LNCaP clone FGC (cell line): ENCODE results near the gene SMAD7.

Source experiments
- DNase-seq: peaks from one replicate; pipeline ENCODE4 v3.0.0-alpha.2; 2011; ENCODE audit warnings: low read depth
- H3K4me3 ChIP-seq: 2 replicates; pipeline ENCODE4 v1.5.1; 2011; ENCODE audit warnings: mild to moderate bottlenecking, low read depth, low read length, control low read depth
- TF ChIP-seq, protein P1 (sequence below): IDR thresholded peaks from 2 replicates; pipeline ENCODE4 v1.5.1; 2012; ENCODE audit warnings: mild to moderate bottlenecking; ENCODE audit not compliant: control insufficient read depth, insufficient read depth; ENCODE audit errors: extremely low read depth

SMAD7 gene

GRCh38 chr18:48920408-48921038, 30.2 kb downstream of the SMAD7 start:
- TF ChIP-seq, protein P1, sequence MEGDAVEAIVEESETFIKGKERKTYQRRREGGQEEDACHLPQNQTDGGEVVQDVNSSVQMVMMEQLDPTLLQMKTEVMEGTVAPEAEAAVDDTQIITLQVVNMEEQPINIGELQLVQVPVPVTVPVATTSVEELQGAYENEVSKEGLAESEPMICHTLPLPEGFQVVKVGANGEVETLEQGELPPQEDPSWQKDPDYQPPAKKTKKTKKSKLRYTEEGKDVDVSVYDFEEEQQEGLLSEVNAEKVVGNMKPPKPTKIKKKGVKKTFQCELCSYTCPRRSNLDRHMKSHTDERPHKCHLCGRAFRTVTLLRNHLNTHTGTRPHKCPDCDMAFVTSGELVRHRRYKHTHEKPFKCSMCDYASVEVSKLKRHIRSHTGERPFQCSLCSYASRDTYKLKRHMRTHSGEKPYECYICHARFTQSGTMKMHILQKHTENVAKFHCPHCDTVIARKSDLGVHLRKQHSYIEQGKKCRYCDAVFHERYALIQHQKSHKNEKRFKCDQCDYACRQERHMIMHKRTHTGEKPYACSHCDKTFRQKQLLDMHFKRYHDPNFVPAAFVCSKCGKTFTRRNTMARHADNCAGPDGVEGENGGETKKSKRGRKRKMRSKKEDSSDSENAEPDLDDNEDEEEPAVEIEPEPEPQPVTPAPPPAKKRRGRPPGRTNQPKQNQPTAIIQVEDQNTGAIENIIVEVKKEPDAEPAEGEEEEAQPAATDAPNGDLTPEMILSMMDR = no peak
- no peak for DNase-seq
- no peak overlapping the region for H3K4me3 ChIP-seq

DNA sequence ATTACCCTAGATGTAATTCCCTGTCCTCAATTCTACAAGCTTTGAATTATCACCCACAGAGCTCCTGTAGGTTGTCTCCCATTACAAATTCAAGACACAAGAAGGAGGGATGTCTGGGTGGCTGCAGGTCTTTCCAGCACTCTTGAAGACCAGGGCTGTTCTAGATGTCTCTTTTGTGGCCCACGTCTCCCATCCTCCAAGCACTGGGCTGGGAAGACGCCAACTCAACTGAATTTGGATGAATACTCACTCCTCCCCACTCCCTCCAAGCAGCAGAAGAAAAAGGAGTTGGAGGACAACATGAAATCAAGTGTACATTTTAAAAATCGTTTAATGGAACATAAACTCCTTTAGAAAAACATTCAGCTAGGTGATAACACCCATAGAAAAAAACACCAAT, 31.2 kb downstream of the SMAD7 start:
- TF ChIP-seq, protein P1 = no peak
- H3K4me3 ChIP-seq = no peak overlapping the region
- DNase-seq = no peak

- no peak for DNase-seq
- TF ChIP-seq, protein P1 = no peak
Observed at GRCh38 chr18:48918660-48919456, 31.9 kb downstream of the SMAD7 start.

GRCh38 chr18:48917579-48918517, 32.9 kb downstream of the SMAD7 start:
- TF ChIP-seq, protein P1 = no peak
- no peak overlapping the region for H3K4me3 ChIP-seq
- no peak for DNase-seq

More at GRCh38 chr18:48918660-48919456, 31.9 kb downstream of the SMAD7 start:
- no peak overlapping the region for H3K4me3 ChIP-seq

GRCh38 chr18:48915626-48916425, 34.9 kb downstream of the SMAD7 start:
- no peak for DNase-seq
- TF ChIP-seq, protein P1 = no peak
- no peak overlapping the region for H3K4me3 ChIP-seq

DNA sequence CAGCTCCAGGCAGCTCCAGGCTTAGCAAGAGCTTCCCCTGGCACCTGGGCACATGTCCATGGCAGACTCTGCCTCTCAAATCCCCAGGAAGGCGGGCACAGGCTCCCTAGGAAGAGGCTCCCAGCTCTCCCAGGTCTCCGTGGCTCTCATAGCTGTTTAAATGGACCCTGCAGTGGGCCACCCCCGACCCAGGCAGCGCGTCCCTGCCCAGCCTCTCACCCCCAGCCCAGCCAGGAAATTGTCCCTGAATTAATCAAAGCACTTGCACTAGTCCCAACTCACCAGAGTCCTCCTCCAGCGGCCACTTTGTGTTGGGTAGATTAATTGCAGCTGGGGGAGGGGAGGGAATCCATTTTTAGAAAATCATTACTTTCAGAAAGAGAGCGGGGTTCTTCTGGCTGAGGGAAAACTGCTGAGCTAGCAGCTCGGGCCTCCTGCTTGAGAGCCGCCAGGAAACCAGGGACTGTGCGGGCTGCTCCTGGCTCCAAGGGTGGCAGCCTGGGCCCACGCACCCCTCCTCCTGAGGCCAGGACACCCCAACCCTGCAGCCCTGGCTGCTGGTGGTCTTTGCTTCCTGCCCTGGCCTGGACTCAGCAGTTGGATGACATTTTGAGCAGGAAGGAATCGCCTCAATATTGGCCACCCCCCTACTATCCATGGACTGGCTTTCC, 36.0 kb downstream of the SMAD7 start:
- no peak for DNase-seq
- TF ChIP-seq, protein P1 = no peak
- no peak overlapping the region for H3K4me3 ChIP-seq
